A549 (cell line): ENCODE data around the gene TMEM158. TPM values are rescaled to one million over a fixed set of nuclear protein-coding genes. Genes with fewer than 3 reads are reported as not detected.

Source experiments
- ATAC-seq, 2 experiments: fragments of 200-7000 bp in 1 of 2; fragments of >200 bp in 1 of 2; cut with Nextera tagmentation in 1 of 2; cut with Tn5 transposase in 1 of 2; 3 replicates each; pipeline versions ENCODE4 v1.8.0 to v1.9.1; 2018 to 2020; ENCODE audit warnings: mild to moderate bottlenecking in 1 of 2, moderate library complexity in 1 of 2
- CTCF ChIA-PET: fragments of 300-600 bp; sonication (Branson Sonifier 250); formaldehyde crosslinking; extraction: SDS; loops from one replicate; lab custom pipeline; 2021; ENCODE audit warnings: antibody characterized with exemption, inconsistent platforms; lab: Yijun Ruan, JAX
- POLR2A ChIA-PET: fragments of 350-600 bp; formaldehyde crosslinking; extraction: SDS; loops from one replicate; lab custom pipeline; 2021; ENCODE audit warnings: antibody characterized with exemption, inconsistent platforms; lab: Yijun Ruan, JAX
- DNase-seq, 2 experiments: peaks; one replicate each; pipeline versions ENCODE4 v3.0.0 to v3.0.0-alpha.2; 2011 to 2016; ENCODE audit warnings: low read depth in 1 of 2, low spot score in 1 of 2
- FAIRE-seq: peaks from 2 replicates; lab custom pipeline; 2011; peaks lifted over from hg19 to GRCh38; lab: Jason Lieb, UNC
- H3K27ac ChIP-seq, 2 experiments: fragments of >200 bp; sonication (Bioruptor Twin); formaldehyde crosslinking; 3 replicates each; pipeline ENCODE4 v1.5.1; 2016 to 2017
- H3K4me1 ChIP-seq: fragments of >200 bp; sonication (Bioruptor Twin); formaldehyde crosslinking; 3 replicates; pipeline ENCODE4 v1.6.1; 2016
- H3K4me2 ChIP-seq: fragments of >200 bp; sonication (Bioruptor Twin); formaldehyde crosslinking; 3 replicates; pipeline ENCODE4 v1.6.1; 2016
- H3K4me3 ChIP-seq: fragments of >200 bp; sonication (Bioruptor Twin); formaldehyde crosslinking; 3 replicates; pipeline ENCODE4 v1.5.1; 2016
- H3K9me3 ChIP-seq: fragments of >200 bp; sonication (Bioruptor Twin); formaldehyde crosslinking; 3 replicates; pipeline ENCODE4 v1.6.1; 2016
- BCL3 ChIP-seq: fragments of >200 bp; sonication (Bioruptor Twin); formaldehyde crosslinking; IDR thresholded peaks from 3 replicates; pipeline ENCODE4 v1.6.1; 2016
- CEBPB ChIP-seq, 2 experiments: fragments of >200 bp in 1 of 2; sonication (Bioruptor Twin) in 1 of 2; formaldehyde crosslinking in 1 of 2; IDR thresholded peaks; 2 replicates each; pipeline ENCODE4 v1.6.1; 2012 to 2016
- CHD2 ChIP-seq: fragments of 150-350 bp; IDR thresholded peaks from 2 replicates; pipeline ENCODE4 v1.6.1; 2014; ENCODE audit warnings: low read length; ENCODE audit not compliant: partially characterized antibody
- EHMT2 ChIP-seq: fragments of 200-600 bp; sonication (generic); IDR thresholded peaks from 2 replicates; pipeline ENCODE4 v1.6.1; 2016; ENCODE audit warnings: antibody characterized with exemption, low read depth, mild to moderate bottlenecking, moderate library complexity
- EP300 ChIP-seq, 2 experiments: fragments of >200 bp; sonication (Bioruptor Twin); formaldehyde crosslinking; IDR thresholded peaks; 2 replicates in 1 of 2; 3 replicates in 1 of 2; pipeline ENCODE4 v1.6.1; 2016 to 2017
- ESRRA ChIP-seq: fragments of 150-350 bp; IDR thresholded peaks from 2 replicates; pipeline ENCODE4 v1.6.1; 2014; ENCODE audit warnings: mild to moderate bottlenecking, low read length, borderline replicate concordance
- FOSB ChIP-seq: fragments of 250-450 bp; sonication (Bioruptor Pico); IDR thresholded peaks from 2 replicates; pipeline ENCODE4 v1.5.0; 2020; ENCODE audit warnings: mild to moderate bottlenecking, moderate library complexity
- FOSL2 ChIP-seq, 2 experiments: fragments of 450-650 bp in 1 of 2; fragments of >200 bp in 1 of 2; sonication (Bioruptor Twin) in 1 of 2; formaldehyde crosslinking; IDR thresholded peaks; 2 replicates each; pipeline versions ENCODE4 v1.5.0 to v1.6.1; 2016 to 2020; ENCODE audit warnings: mild to moderate bottlenecking in 1 of 2, moderate library complexity in 1 of 2
- HMGXB4 ChIP-seq: fragments of 250-450 bp; sonication (Bioruptor Pico); IDR thresholded peaks from 2 replicates; pipeline ENCODE4 v1.5.0; 2021; ENCODE audit warnings: mild to moderate bottlenecking, moderate library complexity, borderline replicate concordance
- HOXA7 ChIP-seq: fragments of 250-450 bp; sonication (Bioruptor Pico); IDR thresholded peaks from 2 replicates; pipeline ENCODE4 v1.5.0; 2020; ENCODE audit warnings: mild to moderate bottlenecking, moderate library complexity
- HOXB13 ChIP-seq: fragments of 250-450 bp; sonication (Bioruptor Pico); IDR thresholded peaks from 2 replicates; pipeline ENCODE4 v1.5.0; 2020; ENCODE audit warnings: low read depth, mild to moderate bottlenecking, moderate library complexity
- HOXB5 ChIP-seq: fragments of 250-450 bp; sonication (Bioruptor Pico); IDR thresholded peaks from 2 replicates; pipeline ENCODE4 v1.5.0; 2020; ENCODE audit warnings: mild to moderate bottlenecking, moderate library complexity
- KDM1A ChIP-seq: fragments of 200-600 bp; sonication (generic); IDR thresholded peaks from 2 replicates; pipeline ENCODE4 v1.6.1; 2016; ENCODE audit warnings: low read depth, mild to moderate bottlenecking
- MAFK ChIP-seq: fragments of 450-650 bp; IDR thresholded peaks from 2 replicates; pipeline ENCODE4 v1.6.1; 2014; ENCODE audit not compliant: partially characterized antibody
- NFE2L2 ChIP-seq: fragments of 150-350 bp; conservative IDR thresholded peaks from 2 replicates; pipeline ENCODE4 v1.6.1; 2014; ENCODE audit warnings: low read length
- RAD21 ChIP-seq, 2 experiments: fragments of >200 bp in 1 of 2; sonication (Bioruptor Twin) in 1 of 2; formaldehyde crosslinking in 1 of 2; IDR thresholded peaks in 1 of 2; conservative IDR thresholded peaks in 1 of 2; 2 replicates in 1 of 2; 3 replicates in 1 of 2; pipeline ENCODE4 v1.6.1; 2012 to 2018; ENCODE audit warnings: inconsistent platforms in 1 of 2
- RARB ChIP-seq: fragments of 250-450 bp; sonication (Bioruptor Pico); IDR thresholded peaks from 2 replicates; pipeline ENCODE4 v1.8.0; 2021; ENCODE audit warnings: mild to moderate bottlenecking, moderate library complexity
- SREBF2 ChIP-seq: fragments of 450-650 bp; IDR thresholded peaks from 2 replicates; pipeline ENCODE4 v1.6.1; 2014; ENCODE audit warnings: mild to moderate bottlenecking, moderate library complexity
- TFCP2L1 ChIP-seq: fragments of 250-450 bp; sonication (Bioruptor Pico); IDR thresholded peaks from 2 replicates; pipeline ENCODE4 v1.5.0; 2021; ENCODE audit warnings: mild to moderate bottlenecking
- ZFP36 ChIP-seq: fragments of 450-650 bp; IDR thresholded peaks from 2 replicates; pipeline ENCODE4 v1.6.1; 2014; ENCODE audit warnings: borderline replicate concordance; ENCODE audit not compliant: partially characterized antibody
- ZNF302 ChIP-seq: fragments of 250-450 bp; sonication (Bioruptor Pico); IDR thresholded peaks from 2 replicates; pipeline ENCODE4 v1.9.0; 2021; ENCODE audit warnings: inconsistent platforms, mild to moderate bottlenecking, moderate library complexity
- ZSCAN20 ChIP-seq: fragments of 250-450 bp; sonication (Bioruptor Pico); IDR thresholded peaks from 2 replicates; pipeline ENCODE4 v1.8.0; 2022; ENCODE audit warnings: mild to moderate bottlenecking, moderate library complexity
- WGBS: methylation state at CpG from one replicate; pipeline ENCODE4 v1.1.6; 2017; ENCODE audit errors: missing lambda C conversion rate; 5-methylcytosine and 5-hydroxymethylcytosine counted together
- polyA plus RNA-seq, 4 experiments: library from polyadenylated mRNA; depleted of rRNA in 3 of 4; stranded (reverse); fragments of >200 nt; fragmentation: RNase III in 1 of 4; extraction: RNeasy Plus Mini Kit Qiagen cat#74134 plus additional on column Dnase treatment in 1 of 4; gene quantifications; 2 replicates in 3 of 4; 3 replicates in 1 of 4; pipeline ENCODE4 v1.2.3, GENCODE V29; 2011 to 2017
- TF ChIP-seq, protein P1 (sequence below): fragments of 150-350 bp; IDR thresholded peaks from 2 replicates; pipeline ENCODE4 v1.6.1; 2014; ENCODE audit warnings: low read depth, mild to moderate bottlenecking, low read length
- TF ChIP-seq, protein P2 (sequence below): fragments of >200 bp; sonication (Bioruptor Twin); formaldehyde crosslinking; IDR thresholded peaks from 2 replicates; pipeline ENCODE4 v1.6.1; 2016
- TF ChIP-seq, protein P3 (sequence below): fragments of 200-600 bp; sonication (generic); IDR thresholded peaks from 2 replicates; pipeline ENCODE4 v1.6.1; 2016; ENCODE audit warnings: antibody characterized with exemption, mild to moderate bottlenecking, moderate library complexity

TMEM158 gene
- polyA plus RNA-seq, 2 of the 4 experiments (the other 2 are of a cell fraction) = 1.8 to 3.4 TPM

GRCh38 chr3:45219694-45220093 lies 6.4 kb downstream of the TMEM158 start:
- no peak overlapping the region for H3K4me2 ChIP-seq
- ChIA-PET CTCF (interaction anchor here (1.1 to 4.5 kb wide), 3 partner anchors 9 to 178 kb away, joined by 3 to 33 read pairs (median 10); no protein-coding TSS in a partner anchor), POLR2A (no interaction called here)
- peaks cover 20% of the 10 kb centered on the region for H3K4me1 ChIP-seq
- TF ChIP-seq HMGXB4 (CRISPR knock-in tag) (no peak), FOSL2 (IDR thresholded peaks at IDR 0.05) (no peak), FOSL2 (CRISPR knock-in tag; IDR thresholded peaks at IDR 0.05) (no peak), ESRRA (no peak), BCL3 (no peak), HOXB13 (CRISPR knock-in tag) (no peak), NFE2L2 (no peak), EHMT2 (no peak), CEBPB (IDR thresholded peaks at IDR 0.05) (no peak), KDM1A (no peak), HOXB5 (no peak), RARB (CRISPR knock-in tag) (no peak), SREBF2 (no peak)
- TF ChIP-seq, protein P1, sequence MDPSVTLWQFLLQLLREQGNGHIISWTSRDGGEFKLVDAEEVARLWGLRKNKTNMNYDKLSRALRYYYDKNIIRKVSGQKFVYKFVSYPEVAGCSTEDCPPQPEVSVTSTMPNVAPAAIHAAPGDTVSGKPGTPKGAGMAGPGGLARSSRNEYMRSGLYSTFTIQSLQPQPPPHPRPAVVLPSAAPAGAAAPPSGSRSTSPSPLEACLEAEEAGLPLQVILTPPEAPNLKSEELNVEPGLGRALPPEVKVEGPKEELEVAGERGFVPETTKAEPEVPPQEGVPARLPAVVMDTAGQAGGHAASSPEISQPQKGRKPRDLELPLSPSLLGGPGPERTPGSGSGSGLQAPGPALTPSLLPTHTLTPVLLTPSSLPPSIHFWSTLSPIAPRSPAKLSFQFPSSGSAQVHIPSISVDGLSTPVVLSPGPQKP = no peak
- TF ChIP-seq, protein P2, sequence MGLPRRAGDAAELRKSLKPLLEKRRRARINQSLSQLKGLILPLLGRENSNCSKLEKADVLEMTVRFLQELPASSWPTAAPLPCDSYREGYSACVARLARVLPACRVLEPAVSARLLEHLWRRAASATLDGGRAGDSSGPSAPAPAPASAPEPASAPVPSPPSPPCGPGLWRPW = no peak
- H3K27ac ChIP-seq = peak overlapping the region in 1 of 2 experiments; percentile 38; a peak in 1 of 6 replicates
- ATAC-seq (no peak), DNase-seq (no peak), FAIRE-seq (no peak)
- no peaks in the 10 kb centered on the region for H3K9me3 ChIP-seq
- no peak overlapping the region for H3K4me3 ChIP-seq
- 91% methylated on average over 4 of the region's 8 CpGs for WGBS

DNA sequence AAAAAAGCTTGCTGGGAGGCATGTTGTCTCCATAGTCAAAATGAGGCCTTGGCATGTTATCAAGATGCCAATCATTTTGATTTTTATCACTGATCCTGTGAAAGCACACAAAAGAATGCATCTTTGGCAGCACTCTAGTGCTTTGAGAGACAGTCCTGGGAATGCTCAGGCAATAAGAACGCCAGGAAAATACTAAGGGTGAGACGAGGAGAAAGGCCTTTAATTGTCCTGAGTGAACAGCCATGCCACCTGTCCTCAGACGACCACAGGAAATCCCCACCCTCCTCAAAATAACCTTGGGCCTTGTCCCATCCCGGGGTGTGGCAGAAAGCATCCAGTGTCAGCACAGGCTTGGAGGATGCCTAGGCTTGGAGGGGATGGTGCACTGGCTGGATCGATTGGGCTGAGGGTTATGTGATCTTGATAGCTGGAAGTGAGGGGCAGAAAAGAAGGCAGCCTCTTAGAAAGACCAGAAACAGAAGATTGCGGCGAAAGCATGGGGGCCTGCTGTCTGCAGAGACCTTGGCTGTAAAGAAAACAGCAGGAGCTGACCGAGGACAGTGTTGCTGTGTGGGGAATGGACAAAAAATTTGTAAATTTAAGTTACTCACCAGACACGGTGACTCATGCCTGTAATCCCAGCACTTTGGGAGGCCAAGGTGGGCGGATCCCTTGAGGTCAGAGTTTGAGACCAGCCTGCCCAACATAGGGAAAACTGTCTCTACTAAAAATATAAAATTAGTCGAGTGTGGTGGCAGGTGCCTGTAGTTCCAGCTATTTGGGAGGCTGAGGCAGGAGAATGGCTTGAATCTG lies 7.3 kb downstream of the TMEM158 start:
- WGBS = 33% methylated on average over 10 of the region's 11 CpGs
- Histone ChIP-seq H3K27ac (peak overlapping the region in 1 of 2 experiments; percentile 63; a peak in 2 of 6 replicates), H3K4me2 (peak overlapping the region; percentile 45), H3K4me1 (peaks cover 13% of the 10 kb centered on the region), H3K4me3 (no peak overlapping the region), H3K9me3 (no peaks in the 10 kb centered on the region)
- DNase-seq (no peak), FAIRE-seq (no peak), ATAC-seq (peak in 1 of 2 experiments; percentile 53; a peak in 3 of 6 replicates)
- CTCF ChIA-PET = interaction anchor here (2.4 to 4.5 kb wide), 2 partner anchors 8 to 177 kb away, joined by 10 to 33 read pairs; no protein-coding TSS in a partner anchor
- no peak for TF ChIP-seq ZFP36
- TF ChIP-seq MAFK = no peak
- no peak for TF ChIP-seq EP300 (IDR thresholded peaks at IDR 0.05)
- no peak for TF ChIP-seq RAD21 (conservative IDR thresholded peaks at IDR 0.05 in 1 of 2, IDR thresholded peaks at IDR 0.05 in 1 of 2)
- TF ChIP-seq, protein P3, sequence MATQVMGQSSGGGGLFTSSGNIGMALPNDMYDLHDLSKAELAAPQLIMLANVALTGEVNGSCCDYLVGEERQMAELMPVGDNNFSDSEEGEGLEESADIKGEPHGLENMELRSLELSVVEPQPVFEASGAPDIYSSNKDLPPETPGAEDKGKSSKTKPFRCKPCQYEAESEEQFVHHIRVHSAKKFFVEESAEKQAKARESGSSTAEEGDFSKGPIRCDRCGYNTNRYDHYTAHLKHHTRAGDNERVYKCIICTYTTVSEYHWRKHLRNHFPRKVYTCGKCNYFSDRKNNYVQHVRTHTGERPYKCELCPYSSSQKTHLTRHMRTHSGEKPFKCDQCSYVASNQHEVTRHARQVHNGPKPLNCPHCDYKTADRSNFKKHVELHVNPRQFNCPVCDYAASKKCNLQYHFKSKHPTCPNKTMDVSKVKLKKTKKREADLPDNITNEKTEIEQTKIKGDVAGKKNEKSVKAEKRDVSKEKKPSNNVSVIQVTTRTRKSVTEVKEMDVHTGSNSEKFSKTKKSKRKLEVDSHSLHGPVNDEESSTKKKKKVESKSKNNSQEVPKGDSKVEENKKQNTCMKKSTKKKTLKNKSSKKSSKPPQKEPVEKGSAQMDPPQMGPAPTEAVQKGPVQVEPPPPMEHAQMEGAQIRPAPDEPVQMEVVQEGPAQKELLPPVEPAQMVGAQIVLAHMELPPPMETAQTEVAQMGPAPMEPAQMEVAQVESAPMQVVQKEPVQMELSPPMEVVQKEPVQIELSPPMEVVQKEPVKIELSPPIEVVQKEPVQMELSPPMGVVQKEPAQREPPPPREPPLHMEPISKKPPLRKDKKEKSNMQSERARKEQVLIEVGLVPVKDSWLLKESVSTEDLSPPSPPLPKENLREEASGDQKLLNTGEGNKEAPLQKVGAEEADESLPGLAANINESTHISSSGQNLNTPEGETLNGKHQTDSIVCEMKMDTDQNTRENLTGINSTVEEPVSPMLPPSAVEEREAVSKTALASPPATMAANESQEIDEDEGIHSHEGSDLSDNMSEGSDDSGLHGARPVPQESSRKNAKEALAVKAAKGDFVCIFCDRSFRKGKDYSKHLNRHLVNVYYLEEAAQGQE = no peak
- TF ChIP-seq CHD2 = no peak
- TF ChIP-seq FOSB (CRISPR knock-in tag) = no peak
- no peak for TF ChIP-seq ZSCAN20 (CRISPR knock-in tag)
- TF ChIP-seq CEBPB (IDR thresholded peaks at IDR 0.05) = no peak
- TF ChIP-seq TFCP2L1 (CRISPR knock-in tag) = no peak
- TF ChIP-seq RARB (CRISPR knock-in tag) = no peak
- no peak for TF ChIP-seq ZNF302 (CRISPR knock-in tag)
- no peak for TF ChIP-seq HMGXB4 (CRISPR knock-in tag)
- TF ChIP-seq HOXA7 (CRISPR knock-in tag) = no peak
- TF ChIP-seq HOXB13 (CRISPR knock-in tag) = no peak
- POLR2A ChIA-PET = no interaction called here
